Forelimb muscle (tissue), 1 donor: Measurements from ENCODE around the gene TMEM233. TPM values are rescaled to one million over a fixed set of nuclear protein-coding genes. Genes with fewer than 3 reads are reported as not detected.

ENCODE experiments used
- DNase-seq: peaks from one replicate; pipeline ENCODE4 v3.0.0-alpha.2; 2013; ENCODE audit warnings: low read depth
- polyA plus RNA-seq: library from polyadenylated mRNA; unstranded; fragments of 120-200 nt; gene quantifications from one replicate; pipeline ENCODE4 v1.2.1, GENCODE V29; 2013; ENCODE audit not compliant: insufficient read length

Gene TMEM233
- polyA plus RNA-seq, 1 donor, result 6.4 TPM

DNA sequence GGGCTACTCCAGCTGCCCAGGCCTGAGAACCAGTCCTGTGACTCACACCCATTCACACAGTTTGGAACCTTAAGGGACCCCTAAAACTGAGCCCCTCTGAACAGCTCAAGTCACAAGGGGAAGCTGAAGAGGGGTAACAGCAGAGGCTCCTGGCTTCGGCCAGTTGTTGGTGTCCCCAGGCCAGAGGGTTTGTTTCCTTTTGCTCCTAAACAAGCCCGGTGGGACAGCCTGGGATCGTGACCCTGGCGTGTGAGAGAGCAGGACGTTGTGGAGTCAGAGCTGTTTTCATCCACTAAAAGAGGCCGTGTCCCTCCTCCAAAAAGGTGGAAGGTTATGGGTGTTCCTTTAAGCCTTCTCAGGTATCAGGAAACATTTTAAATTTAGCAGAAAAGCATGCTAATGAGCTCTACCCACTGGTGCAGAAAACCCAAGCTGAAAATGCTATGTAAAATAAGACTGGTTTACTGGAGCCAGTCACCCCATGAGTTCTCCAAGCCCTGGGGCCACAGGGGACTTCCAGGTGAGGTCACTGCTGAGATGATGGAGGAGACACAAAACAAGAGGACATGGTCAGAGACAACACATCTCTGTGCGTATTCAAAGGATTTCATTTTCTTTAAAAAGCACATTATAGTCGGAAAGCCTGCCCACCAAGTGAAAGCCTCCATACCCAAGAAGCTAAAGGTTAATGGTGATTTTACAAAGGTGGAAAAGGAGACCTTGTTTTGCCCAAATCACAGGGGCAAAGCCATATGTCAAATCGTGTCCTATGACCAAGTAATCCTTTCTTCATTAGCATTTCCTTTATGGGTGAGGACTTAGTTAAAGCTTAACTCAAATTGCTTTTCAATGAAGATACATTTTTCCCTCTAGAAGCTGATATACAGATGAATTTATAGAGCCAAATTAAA, 88.4 kb downstream of the TMEM233 start:
- no peak for DNase-seq

DNA sequence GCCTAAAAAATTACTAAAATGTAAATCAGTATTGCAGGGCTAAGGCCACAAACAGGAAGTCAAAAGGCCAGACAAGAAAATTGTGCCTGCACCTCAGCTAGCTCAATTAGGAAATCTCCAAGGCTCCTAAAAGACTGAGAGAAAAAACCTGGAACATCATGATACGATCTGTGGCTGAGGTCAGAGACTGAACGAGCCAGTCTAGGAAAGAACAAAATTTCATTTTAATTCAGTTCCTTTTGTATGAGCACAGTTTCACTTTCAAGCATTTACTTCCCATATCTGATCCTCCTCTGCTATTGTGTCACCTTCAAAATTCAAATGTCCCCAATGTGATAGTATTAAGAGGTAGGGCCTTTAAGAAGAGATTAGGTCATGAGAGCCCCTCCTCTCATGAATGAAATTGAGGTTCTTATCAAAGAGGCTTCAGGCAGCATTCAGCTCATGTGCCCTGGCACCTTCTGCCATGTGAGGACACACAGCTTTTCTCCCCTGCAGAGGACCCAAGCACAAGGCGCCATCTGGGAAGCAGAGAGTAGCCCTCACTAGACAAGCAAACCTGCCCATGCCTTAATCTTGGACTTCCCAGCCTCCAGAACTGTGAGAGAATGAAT, 89.2 kb downstream of the TMEM233 start:
- DNase-seq, result no peak

GRCh38 chr12:119683413-119683812, 89.8 kb downstream of the TMEM233 start:
- DNase-seq, result no peak

DNA sequence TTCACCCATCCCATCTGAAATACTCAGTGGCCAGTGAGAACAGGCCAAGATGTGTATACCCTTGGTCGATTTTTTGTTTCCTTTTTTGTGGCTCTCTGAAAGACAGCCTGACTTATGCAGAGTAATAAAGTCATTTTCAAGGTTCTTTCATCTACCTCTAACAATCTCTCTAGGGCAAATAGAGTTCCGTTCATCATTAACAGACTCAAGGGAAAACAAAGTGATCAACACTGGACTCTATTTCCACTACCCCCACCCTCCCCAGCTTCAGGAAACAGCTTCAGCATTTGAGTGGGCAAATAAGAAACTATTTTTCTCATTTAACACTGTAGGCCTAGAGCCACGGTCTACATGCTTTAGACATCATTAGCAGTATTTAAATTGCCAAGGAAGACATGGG, 90.2 kb downstream of the TMEM233 start:
- DNase-seq, result no peak

DNA sequence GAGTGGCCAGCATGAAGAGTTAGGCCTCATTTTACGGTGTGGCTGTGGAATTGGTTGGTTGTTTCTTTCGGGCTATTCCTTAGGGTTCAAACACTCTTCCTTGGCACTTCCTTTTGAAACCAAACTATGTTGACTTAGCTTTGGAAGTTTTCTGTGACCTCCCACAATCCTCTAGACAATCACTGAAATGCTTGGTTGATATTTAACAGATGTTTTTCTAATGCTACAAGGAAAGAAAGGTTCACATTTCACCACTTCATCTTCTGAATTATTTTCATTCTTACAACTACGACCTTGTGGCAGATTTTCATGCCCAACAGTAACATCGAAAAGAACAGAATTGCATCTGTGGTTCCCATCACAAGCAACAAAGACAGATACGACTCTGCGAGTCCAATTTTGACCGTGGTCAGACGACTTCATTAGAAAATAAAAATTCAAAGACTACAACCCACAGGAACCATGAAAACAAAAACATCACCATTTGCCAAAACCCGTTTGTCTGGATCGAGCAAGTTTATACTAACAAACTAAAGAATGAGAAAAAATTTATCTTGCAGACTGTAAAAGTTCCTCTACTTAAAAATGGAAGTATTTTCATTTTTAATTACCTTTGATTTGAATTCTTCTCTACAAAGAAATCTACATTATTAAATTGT, 91.3 kb downstream of the TMEM233 start:
- no peak for DNase-seq

GRCh38 chr12:119685375-119685774, 91.8 kb downstream of the TMEM233 start:
- DNase-seq, result no peak

DNA sequence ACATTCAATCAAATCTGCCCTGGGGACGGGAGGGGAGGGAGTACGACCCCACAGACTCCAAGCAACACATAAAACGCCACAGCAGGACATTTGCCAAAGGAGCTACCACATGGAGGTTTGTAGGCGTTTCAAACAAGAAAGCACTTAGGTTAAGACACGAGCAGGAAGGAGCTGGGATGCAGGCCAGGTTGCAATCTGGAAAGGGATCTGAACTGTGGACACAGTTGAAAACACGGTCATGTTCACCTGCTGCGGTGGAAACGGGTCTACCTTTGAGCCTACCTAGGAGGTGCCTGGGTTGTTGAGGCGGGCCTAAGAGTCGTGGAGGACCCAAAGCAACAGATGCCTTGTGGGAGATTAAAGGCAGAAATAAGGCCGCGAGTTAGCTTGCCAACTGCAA, 92.8 kb downstream of the TMEM233 start:
- DNase-seq, result no peak

- DNase-seq, result no peak
These were observed 93.2 kb downstream of the TMEM233 start for GRCh38 chr12:119686776-119687175.

DNA sequence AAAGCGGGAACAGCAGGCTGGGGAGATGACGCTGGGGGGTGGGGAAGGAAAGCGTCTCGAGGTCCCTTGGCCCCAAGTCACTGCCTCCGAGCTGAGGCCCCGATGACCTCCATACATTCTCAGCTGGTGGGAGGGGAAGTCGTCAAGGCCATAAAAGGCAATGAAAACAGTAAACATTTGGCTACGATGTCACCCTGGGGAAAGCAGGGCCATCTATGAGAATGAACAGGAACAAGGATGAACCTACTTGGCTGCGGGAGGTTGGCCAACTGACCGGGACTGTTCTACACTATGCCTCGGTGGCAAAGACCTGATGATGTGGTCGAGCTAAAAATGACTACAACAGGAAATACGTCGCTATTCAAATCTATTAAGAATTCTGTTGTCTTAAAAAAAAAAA, 93.8 kb downstream of the TMEM233 start:
- DNase-seq, result no peak

DNA sequence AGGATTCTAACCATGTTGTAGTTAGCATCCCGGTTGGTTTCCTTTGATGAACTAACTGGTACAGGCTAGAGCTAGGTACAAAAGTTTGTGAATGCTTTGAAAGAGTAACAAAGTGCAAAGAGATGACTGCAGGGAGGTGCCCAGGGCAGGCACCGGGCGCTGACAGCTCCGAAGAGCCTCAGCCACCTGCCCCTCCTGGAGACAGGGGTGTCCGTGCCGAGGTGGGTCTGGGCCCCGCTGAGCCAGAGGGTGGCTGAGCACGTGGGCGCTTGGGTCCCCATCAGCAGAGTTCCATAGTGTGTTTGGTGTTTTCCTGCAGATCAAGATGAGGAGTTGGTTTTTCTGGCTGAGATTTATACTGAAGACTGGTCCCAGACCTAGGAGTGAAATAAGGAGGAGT, 94.3 kb downstream of the TMEM233 start:
- DNase-seq, result no peak

DNA sequence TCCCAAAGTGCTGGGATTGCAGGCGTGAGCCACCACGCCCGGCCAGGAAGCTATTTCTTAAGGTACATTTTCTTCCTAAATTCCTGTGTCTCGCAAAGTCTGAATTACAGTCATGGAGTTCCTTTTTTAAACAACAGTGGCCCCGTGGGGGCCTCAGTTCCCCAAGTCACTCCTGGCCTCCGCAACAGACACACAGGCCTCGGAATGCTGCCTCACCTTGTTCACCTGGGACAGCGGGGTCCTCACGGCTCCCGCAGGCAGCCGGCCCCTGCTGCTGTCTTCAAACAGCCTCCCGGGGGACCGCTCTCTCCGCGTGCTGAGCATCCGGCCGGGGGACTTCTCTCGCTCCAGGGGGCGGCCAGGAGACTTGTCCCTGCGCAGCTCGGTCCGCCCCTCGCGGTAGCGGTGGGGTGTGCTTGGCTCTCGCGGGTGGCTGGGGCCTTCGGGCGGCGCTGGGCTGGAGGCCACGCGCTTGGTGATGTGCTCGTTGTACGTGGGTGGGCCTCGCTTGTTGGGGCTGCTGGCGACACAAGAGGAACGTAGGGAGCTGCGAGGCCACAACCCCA, 96.4 kb downstream of the TMEM233 start:
- no peak for DNase-seq

DNA sequence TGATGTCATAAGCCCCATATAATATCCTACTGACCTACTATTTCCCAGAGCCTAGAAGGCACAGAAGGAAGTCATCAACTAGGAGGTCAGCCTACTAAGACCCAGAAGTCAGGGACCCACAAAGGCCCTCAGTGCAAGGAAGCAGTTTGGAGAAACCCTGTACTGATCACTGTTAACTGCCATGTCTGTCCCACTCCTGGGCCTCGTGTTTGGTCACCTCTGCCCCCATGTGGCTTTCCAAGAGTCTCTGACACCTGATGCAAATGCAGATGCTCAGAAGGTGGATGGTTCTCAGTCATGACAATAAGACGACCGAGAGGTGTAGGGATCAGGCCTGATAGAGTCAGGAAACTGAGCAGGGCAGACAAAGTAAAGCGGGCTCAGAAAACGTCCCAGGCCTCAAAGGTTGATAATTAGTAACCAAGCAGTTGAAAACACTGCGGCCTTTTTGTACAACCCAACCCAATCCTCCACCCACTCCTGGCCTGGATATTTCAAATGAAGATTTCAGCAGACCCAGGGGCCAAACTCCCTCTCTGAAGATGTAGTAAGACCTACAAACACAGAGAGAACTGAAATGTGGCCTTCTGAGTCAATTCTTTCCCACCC, 97.7 kb downstream of the TMEM233 start:
- DNase-seq, result no peak

- no peak for DNase-seq
These were observed 98.8 kb downstream of the TMEM233 start for GRCh38 chr12:119692410-119692809.

Other genes starting within 250 kb of the TMEM233 start
- gene PRKAB1, start 74.4 kb downstream of the TMEM233 start, polyA plus RNA-seq, result 24.3 TPM